RWPE2 (cell line): ENCODE measurements around the gene RBKS.

Experiments used
- ATAC-seq: fragments of 200-7000 bp; cut with Tn5 transposase; 3 replicates; pipeline ENCODE4 v1.9.1; 2021; ENCODE audit warnings: low read depth
- DNase-seq: peaks from one replicate; pipeline ENCODE4 v3.0.0-alpha.2; 2020; ENCODE audit warnings: low spot score
- H3K27ac ChIP-seq: fragments of 450-650 bp; 2 replicates; pipeline ENCODE4 v1.5.1; 2017; ENCODE audit warnings: mild to moderate bottlenecking; ENCODE audit not compliant: poor library complexity, severe bottlenecking
- H3K27me3 ChIP-seq: fragments of 250-450 bp; sonication (Bioruptor Pico); 2 replicates; pipeline ENCODE4 v1.5.1; 2021; ENCODE audit warnings: mild to moderate bottlenecking, moderate library complexity; ENCODE audit not compliant: insufficient read depth, poor library complexity, severe bottlenecking
- H3K36me3 ChIP-seq: fragments of 250-450 bp; sonication (Bioruptor Pico); 2 replicates; pipeline ENCODE4 v1.5.1; 2020; ENCODE audit warnings: low read depth, mild to moderate bottlenecking, moderate library complexity
- H3K4me1 ChIP-seq: fragments of 250-450 bp; sonication (Bioruptor Pico); 2 replicates; pipeline ENCODE4 v1.5.1; 2021; ENCODE audit warnings: mild to moderate bottlenecking, moderate library complexity; ENCODE audit not compliant: insufficient read depth, poor library complexity, severe bottlenecking
- H3K4me3 ChIP-seq: fragments of 250-450 bp; sonication (Bioruptor Pico); 2 replicates; pipeline ENCODE4 v1.5.1; 2021; ENCODE audit warnings: mild to moderate bottlenecking, moderate library complexity; ENCODE audit not compliant: severe bottlenecking
- H3K9me3 ChIP-seq: fragments of 250-450 bp; sonication (Bioruptor Pico); 2 replicates; pipeline ENCODE4 v1.5.1; 2021; ENCODE audit warnings: mild to moderate bottlenecking, moderate library complexity; ENCODE audit not compliant: severe bottlenecking
- TF ChIP-seq, protein P1 (sequence below): fragments of 450-650 bp; IDR thresholded peaks from one replicate; pipeline ENCODE4 v1.5.1; 2017; ENCODE audit warnings: mild to moderate bottlenecking, moderate library complexity; ENCODE audit not compliant: poor library complexity, severe bottlenecking

Gene RBKS

GRCh38 chr2:27929916-27930486 is 39.8 kb upstream of the RBKS start:
- Histone ChIP-seq H3K36me3 (no peaks in the 10 kb centered on the region; the same call in 1 of the 2 replicates), H3K27me3 (no peaks in the 10 kb centered on the region), H3K27ac (peak overlapping the region; percentile 97), H3K9me3 (no peaks in the 10 kb centered on the region), H3K4me3 (no peak overlapping the region), H3K4me1 (peaks cover 33% of the 10 kb centered on the region)
- ATAC-seq (peak; percentile 10; the same call in 2 of the 3 replicates), DNase-seq (no peak)
- TF ChIP-seq, protein P1, sequence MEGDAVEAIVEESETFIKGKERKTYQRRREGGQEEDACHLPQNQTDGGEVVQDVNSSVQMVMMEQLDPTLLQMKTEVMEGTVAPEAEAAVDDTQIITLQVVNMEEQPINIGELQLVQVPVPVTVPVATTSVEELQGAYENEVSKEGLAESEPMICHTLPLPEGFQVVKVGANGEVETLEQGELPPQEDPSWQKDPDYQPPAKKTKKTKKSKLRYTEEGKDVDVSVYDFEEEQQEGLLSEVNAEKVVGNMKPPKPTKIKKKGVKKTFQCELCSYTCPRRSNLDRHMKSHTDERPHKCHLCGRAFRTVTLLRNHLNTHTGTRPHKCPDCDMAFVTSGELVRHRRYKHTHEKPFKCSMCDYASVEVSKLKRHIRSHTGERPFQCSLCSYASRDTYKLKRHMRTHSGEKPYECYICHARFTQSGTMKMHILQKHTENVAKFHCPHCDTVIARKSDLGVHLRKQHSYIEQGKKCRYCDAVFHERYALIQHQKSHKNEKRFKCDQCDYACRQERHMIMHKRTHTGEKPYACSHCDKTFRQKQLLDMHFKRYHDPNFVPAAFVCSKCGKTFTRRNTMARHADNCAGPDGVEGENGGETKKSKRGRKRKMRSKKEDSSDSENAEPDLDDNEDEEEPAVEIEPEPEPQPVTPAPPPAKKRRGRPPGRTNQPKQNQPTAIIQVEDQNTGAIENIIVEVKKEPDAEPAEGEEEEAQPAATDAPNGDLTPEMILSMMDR: no peak

- ATAC-seq: no peak
- Histone ChIP-seq H3K4me3 (no peak overlapping the region), H3K4me1 (peaks cover 22% of the 10 kb centered on the region), H3K27me3 (no peaks in the 10 kb centered on the region), H3K36me3 (0 out of 2 replicates have a peak, but pooled peaks cover 3% of the 10 kb centered on the region), H3K9me3 (no peaks in the 10 kb centered on the region), H3K27ac (no peak overlapping the region)
- DNase-seq: no peak
- TF ChIP-seq, protein P1: no peak
Measured at GRCh38 chr2:27925766-27926472, 35.7 kb upstream of the RBKS start.

DNA sequence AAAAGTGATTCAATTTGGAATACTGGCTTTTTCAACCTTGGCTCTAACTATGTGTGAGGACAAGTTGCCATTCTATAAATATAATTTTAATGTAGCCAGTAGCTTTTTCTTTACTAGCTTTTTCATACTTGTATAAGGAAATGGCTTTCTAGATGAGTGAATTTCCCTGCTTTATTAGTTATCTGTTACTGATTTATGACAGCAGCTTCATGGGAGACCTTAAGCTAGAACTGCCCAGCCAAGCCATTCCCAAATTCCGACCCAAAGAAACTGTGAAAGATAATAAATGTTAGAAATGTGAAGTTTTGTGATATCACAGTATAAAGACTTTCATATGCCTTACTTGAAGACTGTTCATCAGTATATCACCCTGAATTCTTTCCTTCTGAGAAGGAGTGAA is 32.7 kb upstream of the RBKS start:
- H3K27ac ChIP-seq: no peak overlapping the region
- no peak overlapping the region for H3K4me3 ChIP-seq
- TF ChIP-seq, protein P1: no peak
- no peaks in the 10 kb centered on the region for H3K27me3 ChIP-seq
- DNase-seq: no peak
- H3K36me3 ChIP-seq: 0 out of 2 replicates have a peak, but pooled peaks cover 3% of the 10 kb centered on the region
- H3K9me3 ChIP-seq: no peaks in the 10 kb centered on the region
- peaks cover 16% of the 10 kb centered on the region for H3K4me1 ChIP-seq
- no peak for ATAC-seq

GRCh38 chr2:27921880-27922547 is 31.8 kb upstream of the RBKS start:
- Histone ChIP-seq H3K27me3 (no peaks in the 10 kb centered on the region), H3K27ac (peak overlapping the region; percentile 53), H3K9me3 (no peaks in the 10 kb centered on the region), H3K36me3 (0 out of 2 replicates have a peak, but pooled peaks cover 3% of the 10 kb centered on the region), H3K4me1 (peaks cover 16% of the 10 kb centered on the region), H3K4me3 (no peak overlapping the region)
- DNase-seq (no peak), ATAC-seq (no peak)
- TF ChIP-seq, protein P1: no peak
